ENCODE results near the gene BPIFA1. TPM values are rescaled to one million over a fixed set of nuclear protein-coding genes. Genes with fewer than 3 reads are reported as not detected.

Gene BPIFA1
- total RNA-seq, 1 experiment from 2014 or later = not detected

GRCh38 chr20:33281550-33282146 lies 45.9 kb downstream of the BPIFA1 start:
- Histone ChIP-seq H3K9me3 (ENCODE audit: low read length) (no peaks in the 10 kb centered on the region), H3K4me3 (ENCODE audit: low read length) (no peak overlapping the region), H3K27ac (ENCODE audit: low read length) (no peak overlapping the region), H2AFZ (ENCODE audit: low read length) (no peak overlapping the region), H3K4me2 (ENCODE audit: low read depth, low read length, poor library complexity, severe bottlenecking) (no peak overlapping the region), H3K9me2 (replicated peaks; ENCODE audit: insufficient read depth, low read length) (no peaks in the 10 kb centered on the region), H3K27me3 (ENCODE audit: low read length) (no peaks in the 10 kb centered on the region), H3K36me3 (ENCODE audit: insufficient read depth, low read length) (no peaks in the 10 kb centered on the region), H3K4me1 (ENCODE audit: low read length) (no peaks in the 10 kb centered on the region), H3K9ac (ENCODE audit: low read length) (no peak overlapping the region), H3K79me2 (ENCODE audit: low read length) (no peaks in the 10 kb centered on the region), H4K20me1 (ENCODE audit: insufficient read depth, low read depth, low read length) (0 out of 2 replicates have a peak, but pooled peaks cover 3% of the 10 kb centered on the region)
- no peak for DNase-seq

DNA sequence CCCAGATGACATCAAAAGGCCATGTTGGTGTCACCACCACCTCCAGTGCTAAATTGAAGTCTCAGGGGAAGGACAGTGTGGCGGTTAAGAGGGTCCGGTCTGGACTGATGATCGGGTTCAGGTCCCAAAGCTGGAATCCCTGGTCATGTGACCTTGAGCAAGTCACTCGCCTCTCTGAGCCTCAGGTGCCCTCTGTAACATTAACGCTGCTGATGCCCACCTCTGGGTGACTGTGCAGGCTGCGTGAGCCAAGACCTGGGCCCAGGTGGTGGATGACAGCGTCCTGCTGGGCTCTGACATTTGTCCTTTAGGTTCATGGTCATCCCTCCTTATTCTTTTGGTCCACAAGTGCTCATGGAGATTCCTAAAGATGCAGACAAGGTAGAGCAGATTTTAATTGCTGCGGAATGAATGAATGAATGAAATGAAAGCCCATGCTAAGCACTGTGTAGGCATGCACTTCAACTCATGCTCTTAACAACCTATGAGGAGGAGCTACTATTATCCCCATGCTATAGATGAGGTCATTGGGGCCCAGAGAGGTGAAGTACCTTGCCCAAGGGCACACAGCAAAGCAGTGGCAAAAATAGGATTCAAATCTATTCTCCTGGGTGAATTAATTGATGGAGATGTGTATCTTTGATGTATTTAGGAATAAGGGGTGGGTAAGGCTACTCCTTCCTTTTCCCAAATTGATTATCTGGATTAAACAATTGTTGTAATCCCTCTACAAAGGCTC lies 46.6 kb downstream of the BPIFA1 start:
- H3K4me1 ChIP-seq (ENCODE audit: low read length) = no peaks in the 10 kb centered on the region
- H3K9me3 ChIP-seq (ENCODE audit: low read length) = no peaks in the 10 kb centered on the region
- no peak overlapping the region for H3K4me3 ChIP-seq (ENCODE audit: low read length)
- no peak for DNase-seq
- no peak overlapping the region for H3K27ac ChIP-seq (ENCODE audit: low read length)
- no peak overlapping the region for H3K9ac ChIP-seq (ENCODE audit: low read length)
- no peaks in the 10 kb centered on the region for H3K36me3 ChIP-seq (ENCODE audit: insufficient read depth, low read length)
- H2AFZ ChIP-seq (ENCODE audit: low read length) = no peak overlapping the region
- H3K27me3 ChIP-seq (ENCODE audit: low read length) = no peaks in the 10 kb centered on the region
- H3K79me2 ChIP-seq (ENCODE audit: low read length) = no peaks in the 10 kb centered on the region
- H4K20me1 ChIP-seq (ENCODE audit: insufficient read depth, low read depth, low read length) = 0 out of 2 replicates have a peak, but pooled peaks cover 3% of the 10 kb centered on the region
- H3K9me2 ChIP-seq (replicated peaks; ENCODE audit: insufficient read depth, low read length) = no peaks in the 10 kb centered on the region
- H3K4me2 ChIP-seq (ENCODE audit: low read depth, low read length, poor library complexity, severe bottlenecking) = no peak overlapping the region

DNA sequence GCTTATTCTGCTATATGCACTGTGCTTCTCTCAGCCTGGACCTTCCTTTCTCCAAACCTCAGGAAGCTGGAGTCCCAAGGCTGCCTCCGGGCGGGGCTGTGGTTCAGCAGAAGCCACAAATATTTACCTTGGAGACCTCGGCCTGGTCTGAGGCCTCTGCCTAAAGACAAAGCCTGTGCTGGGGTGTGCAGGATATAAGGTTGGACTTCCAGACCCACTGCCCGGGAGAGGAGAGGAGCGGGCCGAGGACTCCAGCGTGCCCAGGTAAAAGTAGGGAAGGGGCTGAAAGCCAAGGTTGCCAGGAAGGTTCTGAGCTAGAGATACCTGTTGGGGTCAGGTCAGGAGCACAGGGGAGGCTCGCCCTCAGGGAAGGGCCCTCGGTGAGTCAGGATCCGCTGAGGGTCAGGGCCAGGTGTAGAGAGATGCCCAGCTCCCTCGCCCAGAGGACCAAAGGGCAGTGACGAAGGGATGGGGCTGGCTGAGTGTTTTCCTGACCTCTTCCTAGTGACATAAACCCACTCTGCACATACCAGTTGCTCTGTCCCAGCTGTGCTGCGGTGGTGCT lies 47.3 kb downstream of the BPIFA1 start, which contains the start of gene BPIFB1:
TSS of gene BPIFB1 (plus strand) at position 224 of the 565 bp plus-strand sequence. CDS start 2,860 bp downstream, outside the sequence.
- H3K27me3 ChIP-seq (ENCODE audit: low read length) = no peaks in the 10 kb centered on the region
- DNase-seq = no peak
- no peaks in the 10 kb centered on the region for H3K4me1 ChIP-seq (ENCODE audit: low read length)
- no peak within 1 kb of the TSS for H3K4me3 ChIP-seq (ENCODE audit: low read length)
- no peaks in the 10 kb centered on the region for H3K36me3 ChIP-seq (ENCODE audit: insufficient read depth, low read length)
- no peaks in the 10 kb centered on the region for H3K9me2 ChIP-seq (replicated peaks; ENCODE audit: insufficient read depth, low read length)
- H3K9me3 ChIP-seq (ENCODE audit: low read length) = no peaks in the 10 kb centered on the region
- H3K27ac ChIP-seq (ENCODE audit: low read length) = no peak within 1 kb of the TSS
- H3K79me2 ChIP-seq (ENCODE audit: low read length) = no peaks in the 10 kb centered on the region
- H3K4me2 ChIP-seq (ENCODE audit: low read depth, low read length, poor library complexity, severe bottlenecking) = no peak within 1 kb of the TSS
- H3K9ac ChIP-seq (ENCODE audit: low read length) = no peak within 1 kb of the TSS
- H4K20me1 ChIP-seq (ENCODE audit: insufficient read depth, low read depth, low read length) = 0 out of 2 replicates have a peak, but pooled peaks cover 3% of the 10 kb centered on the region
- no peak within 1 kb of the TSS for H2AFZ ChIP-seq (ENCODE audit: low read length)

DNA sequence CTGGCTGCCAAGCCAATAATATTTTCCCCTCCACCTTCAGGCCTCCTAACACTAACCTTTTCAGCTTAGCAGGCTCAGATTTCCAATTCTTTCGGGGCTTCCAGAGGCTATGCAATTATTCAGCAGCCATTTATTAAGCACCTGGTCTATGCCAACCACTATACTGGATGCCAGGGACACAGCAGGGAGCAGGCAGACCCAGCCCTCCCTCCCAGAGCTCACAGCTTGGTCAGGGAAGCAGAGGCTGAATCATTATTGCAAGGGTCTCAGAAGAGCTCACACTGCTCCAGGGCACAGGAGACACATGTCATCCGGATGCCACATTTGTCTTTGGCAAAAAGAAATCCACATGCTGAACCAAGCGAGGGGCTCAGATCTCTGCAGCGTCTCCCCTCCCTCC lies 48.5 kb downstream of the BPIFA1 start:
- no peaks in the 10 kb centered on the region for H3K9me2 ChIP-seq (replicated peaks; ENCODE audit: insufficient read depth, low read length)
- no peak overlapping the region for H3K9ac ChIP-seq (ENCODE audit: low read length)
- no peak overlapping the region for H2AFZ ChIP-seq (ENCODE audit: low read length)
- no peaks in the 10 kb centered on the region for H3K79me2 ChIP-seq (ENCODE audit: low read length)
- H3K27me3 ChIP-seq (ENCODE audit: low read length) = no peaks in the 10 kb centered on the region
- H3K27ac ChIP-seq (ENCODE audit: low read length) = no peak overlapping the region
- no peaks in the 10 kb centered on the region for H3K36me3 ChIP-seq (ENCODE audit: insufficient read depth, low read length)
- no peak overlapping the region for H3K4me2 ChIP-seq (ENCODE audit: low read depth, low read length, poor library complexity, severe bottlenecking)
- H3K9me3 ChIP-seq (ENCODE audit: low read length) = no peaks in the 10 kb centered on the region
- no peaks in the 10 kb centered on the region for H3K4me1 ChIP-seq (ENCODE audit: low read length)
- 0 out of 2 replicates have a peak, but pooled peaks cover 3% of the 10 kb centered on the region for H4K20me1 ChIP-seq (ENCODE audit: insufficient read depth, low read depth, low read length)
- no peak overlapping the region for H3K4me3 ChIP-seq (ENCODE audit: low read length)
- no peak for DNase-seq

GRCh38 chr20:33284937-33285336 lies 49.1 kb downstream of the BPIFA1 start:
- DNase-seq = no peak
- no peak overlapping the region for H3K4me3 ChIP-seq (ENCODE audit: low read length)

DNA sequence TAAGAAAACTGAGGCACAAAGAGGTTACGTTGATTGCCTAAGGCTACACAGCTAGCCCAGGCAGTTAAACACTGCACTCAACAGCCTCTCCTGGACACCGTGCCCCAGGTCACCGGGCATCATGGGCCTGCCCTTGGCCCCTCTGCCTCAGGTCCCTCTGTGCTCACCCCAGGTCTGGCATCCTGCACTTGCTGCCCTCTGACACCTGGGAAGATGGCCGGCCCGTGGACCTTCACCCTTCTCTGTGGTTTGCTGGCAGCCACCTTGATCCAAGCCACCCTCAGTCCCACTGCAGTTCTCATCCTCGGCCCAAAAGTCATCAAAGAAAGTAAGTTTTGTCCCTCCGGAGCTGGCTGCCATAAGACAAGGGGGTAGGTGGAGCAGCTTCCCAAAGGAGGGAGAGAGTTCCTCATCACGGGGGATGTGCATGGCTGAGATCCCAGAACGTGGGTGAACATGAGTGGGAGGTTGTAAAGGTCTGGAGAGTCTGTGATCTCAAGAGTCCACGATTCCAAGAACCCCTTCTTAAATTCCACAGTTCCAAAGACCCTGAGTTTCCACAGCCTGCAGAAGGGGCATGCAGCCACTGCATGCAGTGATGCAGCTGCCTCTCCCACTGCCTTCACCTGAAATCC lies 50.2 kb downstream of the BPIFA1 start:
- Histone ChIP-seq H4K20me1 (ENCODE audit: insufficient read depth, low read depth, low read length) (0 out of 2 replicates have a peak, but pooled peaks cover 3% of the 10 kb centered on the region), H3K27me3 (ENCODE audit: low read length) (no peaks in the 10 kb centered on the region), H2AFZ (ENCODE audit: low read length) (no peak overlapping the region), H3K4me2 (ENCODE audit: low read depth, low read length, poor library complexity, severe bottlenecking) (no peak overlapping the region), H3K4me3 (ENCODE audit: low read length) (no peak overlapping the region), H3K27ac (ENCODE audit: low read length) (no peak overlapping the region), H3K9me2 (replicated peaks; ENCODE audit: insufficient read depth, low read length) (no peaks in the 10 kb centered on the region), H3K9ac (ENCODE audit: low read length) (no peak overlapping the region), H3K79me2 (ENCODE audit: low read length) (no peaks in the 10 kb centered on the region), H3K4me1 (ENCODE audit: low read length) (no peaks in the 10 kb centered on the region), H3K36me3 (ENCODE audit: insufficient read depth, low read length) (no peaks in the 10 kb centered on the region), H3K9me3 (ENCODE audit: low read length) (no peaks in the 10 kb centered on the region)
- no peak for DNase-seq

More at GRCh38 chr20:33284937-33285336, 49.1 kb downstream of the BPIFA1 start:
- H3K4me1 ChIP-seq (ENCODE audit: low read length) = no peaks in the 10 kb centered on the region
- H2AFZ ChIP-seq (ENCODE audit: low read length) = no peak overlapping the region
- no peaks in the 10 kb centered on the region for H3K9me2 ChIP-seq (replicated peaks; ENCODE audit: insufficient read depth, low read length)
- H3K36me3 ChIP-seq (ENCODE audit: insufficient read depth, low read length) = no peaks in the 10 kb centered on the region
- no peaks in the 10 kb centered on the region for H3K79me2 ChIP-seq (ENCODE audit: low read length)
- H3K27me3 ChIP-seq (ENCODE audit: low read length) = no peaks in the 10 kb centered on the region
- H4K20me1 ChIP-seq (ENCODE audit: insufficient read depth, low read depth, low read length) = 0 out of 2 replicates have a peak, but pooled peaks cover 3% of the 10 kb centered on the region
- H3K4me2 ChIP-seq (ENCODE audit: low read depth, low read length, poor library complexity, severe bottlenecking) = no peak overlapping the region
- no peak overlapping the region for H3K9ac ChIP-seq (ENCODE audit: low read length)
- no peaks in the 10 kb centered on the region for H3K9me3 ChIP-seq (ENCODE audit: low read length)
- no peak overlapping the region for H3K27ac ChIP-seq (ENCODE audit: low read length)

- Histone ChIP-seq H3K36me3 (ENCODE audit: insufficient read depth, low read length) (no peaks in the 10 kb centered on the region), H3K27ac (ENCODE audit: low read length) (no peak overlapping the region), H4K20me1 (ENCODE audit: insufficient read depth, low read depth, low read length) (0 out of 2 replicates have a peak, but pooled peaks cover 3% of the 10 kb centered on the region), H3K27me3 (ENCODE audit: low read length) (no peaks in the 10 kb centered on the region), H3K9me2 (replicated peaks; ENCODE audit: insufficient read depth, low read length) (no peaks in the 10 kb centered on the region), H3K4me3 (ENCODE audit: low read length) (no peak overlapping the region), H3K4me2 (ENCODE audit: low read depth, low read length, poor library complexity, severe bottlenecking) (no peak overlapping the region), H3K9me3 (ENCODE audit: low read length) (no peaks in the 10 kb centered on the region), H3K4me1 (ENCODE audit: low read length) (no peaks in the 10 kb centered on the region), H2AFZ (ENCODE audit: low read length) (no peak overlapping the region), H3K79me2 (ENCODE audit: low read length) (no peaks in the 10 kb centered on the region), H3K9ac (ENCODE audit: low read length) (no peak overlapping the region)
- DNase-seq = no peak
These were observed 52.1 kb downstream of the BPIFA1 start for GRCh38 chr20:33287884-33288283.

DNA sequence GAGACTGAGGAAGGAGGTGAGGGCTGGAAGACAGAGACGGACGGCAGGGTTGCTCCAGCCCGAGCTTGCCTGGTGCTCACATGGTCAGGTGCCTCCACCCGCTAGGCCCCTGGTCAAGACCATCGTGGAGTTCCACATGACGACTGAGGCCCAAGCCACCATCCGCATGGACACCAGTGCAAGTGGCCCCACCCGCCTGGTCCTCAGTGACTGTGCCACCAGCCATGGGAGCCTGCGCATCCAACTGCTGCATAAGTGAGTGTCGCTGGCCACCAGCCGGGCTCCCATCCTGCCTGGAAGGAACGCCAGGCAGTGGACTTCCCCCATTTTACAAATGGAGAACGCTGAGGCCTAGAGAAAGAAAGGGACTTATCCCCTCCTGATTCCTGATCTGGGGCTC lies 55.1 kb downstream of the BPIFA1 start:
- H3K36me3 ChIP-seq (ENCODE audit: insufficient read depth, low read length) = no peaks in the 10 kb centered on the region
- H3K4me1 ChIP-seq (ENCODE audit: low read length) = no peaks in the 10 kb centered on the region
- no peaks in the 10 kb centered on the region for H3K9me3 ChIP-seq (ENCODE audit: low read length)
- no peaks in the 10 kb centered on the region for H3K27me3 ChIP-seq (ENCODE audit: low read length)
- H2AFZ ChIP-seq (ENCODE audit: low read length) = no peak overlapping the region
- no peaks in the 10 kb centered on the region for H3K9me2 ChIP-seq (replicated peaks; ENCODE audit: insufficient read depth, low read length)
- H3K79me2 ChIP-seq (ENCODE audit: low read length) = no peaks in the 10 kb centered on the region
- no peak overlapping the region for H3K9ac ChIP-seq (ENCODE audit: low read length)
- no peak overlapping the region for H3K27ac ChIP-seq (ENCODE audit: low read length)
- H3K4me2 ChIP-seq (ENCODE audit: low read depth, low read length, poor library complexity, severe bottlenecking) = no peak overlapping the region
- H3K4me3 ChIP-seq (ENCODE audit: low read length) = no peak overlapping the region
- no peak for DNase-seq
- H4K20me1 ChIP-seq (ENCODE audit: insufficient read depth, low read depth, low read length) = 0 out of 2 replicates have a peak, but pooled peaks cover 2% of the 10 kb centered on the region

Data from Karpas-422 (cell line).